Lung (tissue), 12 donors: ENCODE results near the gene TMOD4. TPM values are rescaled to one million over a fixed set of nuclear protein-coding genes. Genes with fewer than 3 reads are reported as not detected.

Experiments used
- ATAC-seq: fragments of 200-7000 bp; cut with Tn5 transposase; one replicate; pipeline ENCODE4 v1.9.1; 2020; ENCODE audit warnings: moderate number of reproducible peaks; ENCODE audit not compliant: insufficient read depth, low FRiP score
- DNase-seq, 3 donors: peaks; one replicate each; pipeline ENCODE4 v3.0.0-alpha.2; 2013 to 2017
- H3K27ac ChIP-seq, 2 donors: one replicate each; pipeline ENCODE4 v1.5.1; 2013; ENCODE audit warnings: mild to moderate bottlenecking in 2 of 2, moderate library complexity in 2 of 2, control low read depth in 1 of 2, inconsistent platforms in 1 of 2, low read depth in 1 of 2, low read length in 1 of 2
- H3K27me3 ChIP-seq, 3 donors: one replicate each; pipeline ENCODE4 v1.5.1; 2013; ENCODE audit warnings: low read length in 2 of 3; ENCODE audit not compliant: control insufficient read depth in 3 of 3, insufficient read depth in 3 of 3
- H3K36me3 ChIP-seq, 4 donors: one replicate each; pipeline ENCODE4 v1.5.1; 2013; ENCODE audit warnings: low read length in 4 of 4, mild to moderate bottlenecking in 1 of 4, moderate library complexity in 1 of 4; ENCODE audit not compliant: control insufficient read depth in 4 of 4, insufficient read depth in 4 of 4
- H3K4me1 ChIP-seq, 5 donors: one replicate each; pipeline ENCODE4 v1.5.1; 2013; ENCODE audit warnings: low read length in 5 of 5, mild to moderate bottlenecking in 2 of 5, moderate library complexity in 1 of 5; ENCODE audit not compliant: control insufficient read depth in 5 of 5, insufficient read depth in 5 of 5
- H3K4me3 ChIP-seq: one replicate; pipeline ENCODE4 v1.5.1; 2013; ENCODE audit warnings: mild to moderate bottlenecking, control low read depth, moderate library complexity
- H3K9ac ChIP-seq, 2 donors: one replicate each; pipeline ENCODE4 v1.5.1; 2013; ENCODE audit warnings: low read length in 2 of 2, control low read depth in 1 of 2; ENCODE audit not compliant: insufficient read depth in 1 of 2
- H3K9me3 ChIP-seq, 4 donors: one replicate each; pipeline ENCODE4 v1.5.1; 2013; ENCODE audit warnings: low read length in 3 of 4, mild to moderate bottlenecking in 1 of 4, moderate library complexity in 1 of 4; ENCODE audit not compliant: control insufficient read depth in 4 of 4, insufficient read depth in 3 of 4
- WGBS, 2 donors: extraction: QIAGEN DNeasy Blood & Tissue Kit; methylation state at CpG; one replicate each; pipeline ENCODE4 v1.1.7; 2013; 5-methylcytosine and 5-hydroxymethylcytosine counted together
- polyA plus RNA-seq, 2 donors: library from polyadenylated mRNA; stranded (reverse); fragments of 200-250 nt; gene quantifications; one replicate each; pipeline ENCODE4 v1.2.1, GENCODE V29; 2013
- total RNA-seq, 2 donors: library from RNA; depleted of rRNA in 1 of 2; stranded (reverse); fragments of >200 nt in 1 of 2; gene quantifications; one replicate each; pipeline ENCODE4 v1.2.1, GENCODE V29; 2014 to 2021
- TF ChIP-seq, protein P1 (sequence below): IDR thresholded peaks from 2 replicates; pipeline ENCODE4 v1.5.1; 2012; ENCODE audit warnings: mild to moderate bottlenecking; ENCODE audit errors: control extremely low read depth, extremely low read depth
- donor health status: control.
- donor health status: control.
- donor health status: Bipolar disorder and iron deficiency.
- donor health status: healthy.
- donor health status: DM: yes; HTN: yes; CAD: no.

TMOD4 gene
- total and polyA plus RNA-seq, 4 donors = 0.18 to 0.83 (median 0.31) TPM; not detected in 1

DNA sequence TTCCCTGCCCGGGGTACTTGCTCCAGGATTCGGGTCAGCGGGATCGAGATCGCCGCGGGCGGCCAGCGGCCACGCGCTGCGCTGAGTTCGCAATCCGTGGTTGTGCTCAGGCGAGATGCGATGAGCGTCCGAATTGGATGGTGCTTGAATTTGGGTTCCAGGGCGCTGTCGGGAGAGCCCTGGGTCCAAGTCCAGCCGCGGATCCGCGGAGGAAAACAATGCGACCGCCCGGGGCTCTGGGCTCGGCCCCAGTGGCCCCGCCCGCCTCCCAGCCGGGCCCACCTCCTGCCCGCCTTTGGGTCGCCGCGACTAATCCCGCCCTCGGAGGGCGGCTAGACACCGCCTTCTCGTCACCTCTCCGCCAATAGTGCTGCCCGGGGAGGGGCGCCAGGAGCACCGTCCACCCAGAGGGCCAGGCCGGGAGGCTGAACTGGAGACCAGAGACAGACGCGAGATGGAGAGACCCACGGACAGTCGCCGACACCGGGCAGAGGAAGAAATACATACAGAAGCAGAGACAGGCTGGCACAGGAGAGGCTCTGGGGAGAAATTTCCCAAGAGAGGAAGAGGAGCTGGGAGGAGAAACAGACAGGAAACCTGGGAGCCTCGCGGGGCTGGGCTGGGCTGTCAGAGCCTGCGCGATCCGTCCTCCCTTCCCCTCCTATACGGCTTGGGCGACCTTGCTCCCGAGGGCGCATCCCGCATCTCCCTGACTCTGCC is 29.2 kb downstream of the TMOD4 start, which contains the start of gene SEMA6C:
SEMA6C (minus strand) TSS at position 220 of the 720 bp plus-strand sequence. CDS start 4,010 bp downstream, outside the sequence.
- peak; percentile 98 for ATAC-seq
- peak within 1 kb of the TSS; percentile 72 to 84 for H3K27ac ChIP-seq
- no peaks in the 10 kb centered on the region for H3K27me3 ChIP-seq
- H3K4me1 ChIP-seq = peaks cover 7 to 32% (median 12%) of the 10 kb centered on the region in 5 donors
- peak within 1 kb of the TSS; percentile 60 for H3K4me3 ChIP-seq
- peak within 1 kb of the TSS; percentile 6 to 76 for H3K9ac ChIP-seq
- peaks cover 0 to 7% (median 1%) of the 10 kb centered on the region in 4 donors for H3K36me3 ChIP-seq
- TF ChIP-seq, protein P1, sequence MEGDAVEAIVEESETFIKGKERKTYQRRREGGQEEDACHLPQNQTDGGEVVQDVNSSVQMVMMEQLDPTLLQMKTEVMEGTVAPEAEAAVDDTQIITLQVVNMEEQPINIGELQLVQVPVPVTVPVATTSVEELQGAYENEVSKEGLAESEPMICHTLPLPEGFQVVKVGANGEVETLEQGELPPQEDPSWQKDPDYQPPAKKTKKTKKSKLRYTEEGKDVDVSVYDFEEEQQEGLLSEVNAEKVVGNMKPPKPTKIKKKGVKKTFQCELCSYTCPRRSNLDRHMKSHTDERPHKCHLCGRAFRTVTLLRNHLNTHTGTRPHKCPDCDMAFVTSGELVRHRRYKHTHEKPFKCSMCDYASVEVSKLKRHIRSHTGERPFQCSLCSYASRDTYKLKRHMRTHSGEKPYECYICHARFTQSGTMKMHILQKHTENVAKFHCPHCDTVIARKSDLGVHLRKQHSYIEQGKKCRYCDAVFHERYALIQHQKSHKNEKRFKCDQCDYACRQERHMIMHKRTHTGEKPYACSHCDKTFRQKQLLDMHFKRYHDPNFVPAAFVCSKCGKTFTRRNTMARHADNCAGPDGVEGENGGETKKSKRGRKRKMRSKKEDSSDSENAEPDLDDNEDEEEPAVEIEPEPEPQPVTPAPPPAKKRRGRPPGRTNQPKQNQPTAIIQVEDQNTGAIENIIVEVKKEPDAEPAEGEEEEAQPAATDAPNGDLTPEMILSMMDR = no peak
- H3K9me3 ChIP-seq = no peaks in the 10 kb centered on the region
- WGBS, 2 donors = 0% methylated on average over 55 to 61 of the region's 61 CpGs
- peak; percentile 94 to 97 (median 95) for DNase-seq

DNA sequence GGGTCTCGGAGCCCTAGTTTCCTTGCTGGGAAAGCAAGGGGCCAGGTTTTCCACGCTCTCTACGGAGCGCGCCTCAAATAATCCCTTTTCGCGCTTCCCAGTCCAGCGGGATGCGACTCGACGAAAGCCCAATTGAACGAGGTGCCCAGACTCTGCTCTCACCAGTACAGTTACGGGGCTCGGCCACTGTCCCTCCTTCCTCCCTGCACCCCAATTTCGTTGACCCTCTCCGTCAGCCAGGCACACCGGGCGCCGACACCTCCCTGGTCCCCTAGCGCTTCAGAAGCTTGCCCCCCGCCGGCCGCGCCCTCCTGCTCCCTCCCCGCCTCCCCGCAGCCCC is 29.7 kb downstream of the TMOD4 start:
- TF ChIP-seq, protein P1 = no peak
- Histone ChIP-seq H3K27ac (peak overlapping the region; percentile 43 to 84), H3K27me3 (no peaks in the 10 kb centered on the region), H3K4me3 (peak overlapping the region; percentile 60), H3K36me3 (peaks cover 0 to 7% (median 1%) of the 10 kb centered on the region in 4 donors), H3K9me3 (no peaks in the 10 kb centered on the region), H3K4me1 (peaks cover 7 to 32% (median 12%) of the 10 kb centered on the region in 5 donors), H3K9ac (peak overlapping the region in 1 of 2 donors; percentile 76)
- DNase-seq (no peak), ATAC-seq (no peak)
- 0 to 1% methylated on average over 26 of the region's 26 CpGs for WGBS, 2 donors

DNA sequence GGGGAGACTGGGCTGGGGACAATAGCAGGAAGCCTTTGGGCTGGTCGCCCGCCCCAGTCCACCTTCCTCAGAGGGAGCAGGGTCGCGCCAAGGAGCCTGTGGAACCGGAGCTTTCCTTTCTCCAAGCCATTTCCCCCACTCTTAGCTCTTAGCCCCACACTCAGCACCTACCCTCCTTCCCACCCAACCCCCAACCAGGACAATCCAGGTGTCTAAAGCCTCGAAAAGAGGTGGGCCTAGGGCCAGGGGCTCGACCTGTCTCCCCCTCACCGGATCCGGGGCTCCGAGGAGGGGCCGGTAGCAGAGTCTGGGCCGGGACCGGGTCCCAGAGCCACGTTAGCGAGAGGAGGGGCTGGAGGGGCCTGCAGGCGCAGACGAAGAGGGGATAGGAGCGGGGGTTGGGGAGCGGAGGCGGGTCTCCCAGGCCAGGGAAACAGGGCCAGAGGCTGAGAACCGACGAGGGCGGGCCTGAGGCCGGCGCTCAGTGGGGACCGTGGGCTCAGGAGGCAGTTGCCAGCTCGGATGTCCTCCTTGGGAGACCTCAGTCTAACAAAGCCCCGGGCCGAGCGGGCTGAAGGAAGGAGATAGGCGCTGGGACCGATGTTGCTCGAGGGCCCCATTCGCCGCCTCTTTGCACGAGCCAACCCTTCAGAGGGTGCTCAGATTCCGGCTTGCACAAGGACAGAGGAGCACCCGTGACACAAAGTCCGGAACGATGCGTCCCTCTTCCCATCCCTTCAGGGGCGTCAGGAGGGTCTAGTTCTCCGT is 30.3 kb downstream of the TMOD4 start:
- 19 to 21% methylated on average over 36 to 43 of the region's 43 CpGs for WGBS, 2 donors
- no peaks in the 10 kb centered on the region for H3K27me3 ChIP-seq
- H3K27ac ChIP-seq = peak overlapping the region in 1 of 2 donors; percentile 84
- DNase-seq (peak; percentile 35 to 50 (median 50)), ATAC-seq (no peak)
- H3K4me1 ChIP-seq = peaks cover 7 to 32% (median 12%) of the 10 kb centered on the region in 5 donors
- H3K36me3 ChIP-seq = peaks cover 0 to 7% (median 2%) of the 10 kb centered on the region in 4 donors
- H3K9ac ChIP-seq = peak overlapping the region in 1 of 2 donors; percentile 76
- H3K9me3 ChIP-seq = no peaks in the 10 kb centered on the region
- H3K4me3 ChIP-seq = peak overlapping the region; percentile 60
- TF ChIP-seq, protein P1 = no peak
